GM21619 (cell line): ENCODE data around the gene CCDC200.
A peak's percentile ranks its signal among the peaks of the same experiment; 100 is the strongest.
"Not testable (repeated sequence)": the region's sequence is repeated elsewhere in the genome, so short reads cannot be mapped to it uniquely, and the experiment has no call there.

Source experiments
- ATAC-seq: cut with Tn5 transposase; IDR thresholded peaks from one replicate; pipeline ENCODE4 v1.9.1; 2021; ENCODE audit not compliant: unreplicated experiment

CCDC200 gene

DNA sequence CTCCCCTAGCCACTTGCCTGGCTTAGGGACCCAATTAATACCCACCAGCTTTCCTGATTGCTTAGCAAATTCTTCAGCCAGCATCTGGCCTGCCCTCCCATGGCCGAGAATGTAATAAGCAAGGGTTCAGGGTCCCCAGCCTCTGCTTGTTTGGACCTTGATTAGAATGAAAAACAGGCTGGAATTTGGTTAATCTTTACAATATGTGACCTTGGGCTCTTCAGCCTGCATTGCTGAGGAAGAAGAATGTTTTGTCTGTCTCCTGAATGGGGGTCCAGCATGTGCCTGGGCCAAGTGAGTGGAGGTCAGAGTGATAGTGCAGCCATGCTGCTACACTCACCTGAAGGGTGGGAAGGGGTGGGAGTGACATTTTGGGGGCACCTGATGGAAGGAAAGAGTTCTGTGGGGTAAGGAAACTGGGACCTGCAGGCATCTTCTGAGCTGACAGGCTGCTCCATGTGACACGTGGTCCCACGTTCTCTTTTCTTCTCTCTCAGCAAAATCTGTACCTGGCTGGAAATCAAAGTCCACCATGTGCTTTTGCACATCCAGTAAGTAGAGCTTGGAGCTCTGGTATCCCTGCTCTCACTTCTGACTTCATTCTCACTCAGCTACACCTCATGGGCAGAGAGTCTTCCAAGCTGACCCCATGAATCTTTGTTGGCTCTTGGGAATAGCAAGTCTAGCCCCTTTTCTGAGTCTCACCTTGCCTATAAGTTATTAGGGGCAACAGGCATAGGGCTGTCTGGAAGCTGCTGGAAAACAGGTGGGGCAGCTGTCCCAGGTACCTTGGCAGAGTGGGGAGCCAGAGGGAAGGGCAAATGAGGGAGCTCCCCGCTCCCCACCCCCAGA lies 11.4 kb downstream of the CCDC200 start:
- ATAC-seq: no peak

- ATAC-seq: no peak
Measured at GRCh38 chr17:43216369-43216761, 12.1 kb downstream of the CCDC200 start.

DNA sequence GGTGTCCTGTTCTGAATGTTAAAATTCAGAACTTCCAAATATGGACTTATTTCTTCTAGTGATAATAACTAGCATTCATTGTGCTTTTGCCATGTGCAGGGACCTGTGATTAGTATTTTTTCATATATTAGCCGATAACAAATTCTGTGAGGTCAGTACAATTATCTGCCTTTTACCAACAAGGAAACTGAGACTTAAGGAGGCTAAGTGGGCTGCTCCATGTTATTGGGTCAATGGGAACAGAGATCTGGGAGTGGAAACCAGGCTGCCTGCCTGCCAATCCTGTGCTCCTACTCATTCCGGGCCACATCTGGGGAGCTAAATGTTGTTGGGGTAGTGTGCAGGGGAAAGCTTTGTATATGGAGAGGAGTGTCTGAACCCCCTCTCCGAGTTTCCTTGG lies 13.1 kb downstream of the CCDC200 start:
- ATAC-seq: no peak

DNA sequence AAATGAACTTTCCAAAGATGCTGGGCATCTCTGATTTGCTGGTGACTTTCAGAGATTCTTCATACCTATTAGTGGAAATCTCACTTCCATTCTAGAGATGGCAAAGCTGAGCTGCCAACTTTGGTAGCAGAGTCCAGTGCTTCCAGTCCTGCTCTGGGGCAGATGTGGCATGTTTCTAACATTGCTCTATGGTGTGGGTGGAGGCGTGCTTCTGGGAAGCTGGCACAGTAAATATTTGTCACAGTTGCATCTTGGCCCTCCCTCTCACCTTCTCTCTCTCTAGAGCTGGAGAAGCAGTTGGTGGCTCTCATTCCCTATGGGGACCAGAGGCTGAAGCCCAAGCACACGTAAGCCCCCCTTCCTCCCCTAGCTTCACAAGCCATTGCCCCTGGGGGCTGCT lies 14.9 kb downstream of the CCDC200 start:
- no peak for ATAC-seq

DNA sequence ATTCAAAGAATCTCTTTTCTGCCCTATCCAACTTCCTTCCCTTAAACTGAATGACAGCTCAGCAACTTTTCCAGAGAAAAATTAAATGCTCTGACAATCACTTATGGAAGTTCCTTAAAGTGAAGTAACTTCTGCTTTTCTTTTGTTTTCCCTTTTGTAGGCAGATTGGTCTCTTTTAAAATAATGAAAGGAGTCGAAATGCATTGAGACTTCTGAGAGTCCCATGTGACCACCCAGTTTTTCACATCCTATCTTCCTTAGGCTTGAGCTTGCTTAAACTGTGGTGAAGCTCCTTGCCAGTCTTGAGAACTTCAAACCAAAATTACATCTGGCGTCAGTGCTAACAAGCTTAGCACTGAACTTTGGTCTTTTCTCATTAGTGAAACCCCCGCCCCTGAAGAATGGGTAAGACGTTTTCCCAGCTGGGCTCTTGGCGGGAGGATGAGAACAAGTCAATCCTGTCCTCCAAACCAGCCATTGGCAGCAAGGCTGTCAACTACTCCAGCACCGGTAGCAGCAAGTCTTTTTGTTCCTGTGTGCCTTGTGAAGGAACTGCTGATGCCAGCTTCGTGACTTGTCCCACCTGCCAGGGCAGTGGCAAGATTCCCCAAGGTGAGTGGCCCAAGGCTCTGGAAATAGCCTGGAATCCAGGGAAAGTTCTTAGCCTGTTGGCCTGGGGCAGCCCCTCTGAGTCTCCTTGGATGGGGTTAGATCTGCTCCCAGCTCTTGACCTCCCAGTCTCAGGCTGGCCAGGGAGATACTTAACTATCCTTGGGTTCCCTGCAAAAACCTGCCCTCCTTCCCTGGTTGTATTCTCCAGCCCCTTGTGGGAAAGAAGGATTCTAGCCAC lies 15.6 kb downstream of the CCDC200 start:
- no peak for ATAC-seq

DNA sequence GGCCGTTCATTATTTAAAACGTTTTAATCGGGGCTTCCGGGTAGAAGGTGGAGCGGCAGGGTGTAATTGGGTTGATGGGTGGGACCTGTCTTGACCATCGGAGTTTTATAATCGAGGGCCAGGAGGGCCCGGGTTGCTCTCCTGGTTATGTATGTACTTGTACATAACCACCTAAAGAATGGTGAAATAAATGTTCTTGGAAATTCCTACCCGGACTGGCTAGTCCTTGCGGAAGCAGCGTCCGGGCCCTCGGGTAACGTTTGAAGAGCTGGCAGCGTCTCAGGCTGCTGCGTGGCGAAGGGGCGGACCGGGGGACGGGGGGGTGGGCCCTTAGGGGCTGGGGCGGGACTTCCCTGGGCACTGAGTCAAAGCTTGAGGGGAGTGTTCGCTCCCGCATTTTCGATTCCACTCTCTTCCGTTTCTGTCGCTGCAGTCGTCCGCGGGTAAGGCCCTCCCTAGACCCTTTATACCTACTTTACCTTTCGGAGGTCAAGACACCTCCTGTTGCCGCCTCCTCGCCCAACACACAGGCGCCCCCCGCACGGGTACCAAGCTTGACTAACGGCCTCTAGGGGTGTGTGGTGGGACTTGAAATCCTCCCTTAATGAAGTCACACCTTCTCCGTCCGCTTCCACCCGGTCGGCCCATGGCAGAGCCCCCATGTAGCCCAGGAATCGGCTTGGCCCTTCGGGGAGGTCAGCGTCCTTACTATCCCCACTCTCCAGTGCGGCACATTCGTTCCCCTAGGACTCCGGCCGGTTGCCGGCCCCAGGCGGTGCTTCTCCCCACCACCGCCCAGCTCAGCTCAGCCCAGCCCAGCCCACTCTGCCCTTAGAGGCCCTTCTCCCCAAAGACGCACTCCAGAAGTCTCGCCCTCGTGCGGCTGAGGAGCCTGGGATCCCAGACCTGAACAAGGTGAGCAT lies 16.7 kb downstream of the CCDC200 start, which contains the start of gene TMEM106A:
TSS of gene TMEM106A (plus strand) at position 396 of the 923 bp plus-strand sequence. CDS start 1,167 bp downstream, outside the sequence.
- ATAC-seq: peak; percentile 70

DNA sequence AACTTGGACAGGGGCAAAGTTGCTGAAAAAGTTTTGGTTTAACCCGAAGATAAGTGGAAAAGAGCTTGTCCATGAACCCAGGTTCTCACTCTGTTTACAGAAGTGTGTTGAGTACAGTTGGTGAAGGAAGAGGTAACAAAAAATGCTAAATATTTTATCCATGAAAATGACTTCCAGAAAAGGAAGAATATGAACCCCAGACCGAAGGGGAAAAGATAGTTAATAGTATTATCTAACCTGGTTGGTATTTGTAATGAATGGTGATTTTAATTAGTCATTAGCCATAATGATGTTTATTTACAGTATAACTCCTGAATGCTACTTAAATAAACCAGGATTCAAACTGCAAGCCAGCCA lies 17.3 kb downstream of the CCDC200 start:
- no peak for ATAC-seq

DNA sequence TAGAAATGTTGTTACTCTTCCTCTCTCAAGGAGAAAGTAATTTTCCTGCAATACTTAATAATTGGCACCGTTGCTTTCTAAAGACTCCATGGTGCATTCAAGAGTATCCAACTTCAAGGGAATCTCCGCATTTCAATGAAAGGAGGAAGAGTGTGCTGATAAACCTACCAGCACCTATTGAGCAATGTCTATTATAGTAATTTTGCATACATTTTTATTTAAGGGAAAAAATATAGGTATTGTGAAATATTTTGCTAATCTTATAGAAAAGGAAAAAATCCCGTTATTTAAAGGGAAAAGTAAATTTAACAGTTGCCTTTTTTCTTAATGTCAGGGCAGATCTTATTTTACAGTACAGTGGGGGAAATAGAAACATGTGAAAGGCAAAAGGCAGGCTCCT lies 17.8 kb downstream of the CCDC200 start:
- no peak for ATAC-seq

- ATAC-seq: not testable (repeated sequence)
Measured at GRCh38 chr17:43203013-43203412, 25.4 kb downstream of the CCDC200 start.

GRCh38 chr17:43200127-43200526 lies 28.3 kb downstream of the CCDC200 start:
- ATAC-seq: no peak

DNA sequence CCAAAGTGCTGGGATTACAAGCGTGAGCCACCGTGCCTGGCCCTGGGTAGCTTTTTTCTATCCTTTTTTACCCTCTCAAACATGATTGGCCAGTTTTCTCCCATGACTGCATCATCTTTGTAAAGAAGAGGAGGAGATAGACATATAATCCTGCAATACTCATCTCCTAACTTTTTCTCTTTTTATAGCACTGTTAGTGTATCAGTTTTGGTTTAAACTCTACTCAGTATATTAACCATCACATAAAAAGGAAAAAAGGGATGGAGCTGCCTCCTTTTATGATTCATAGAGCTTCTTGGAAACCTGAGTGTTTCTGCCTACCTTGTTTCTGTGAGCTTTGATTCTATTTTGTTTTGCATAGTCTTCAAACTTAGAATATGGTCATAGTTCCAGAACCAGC lies 28.8 kb downstream of the CCDC200 start:
- ATAC-seq: no peak

DNA sequence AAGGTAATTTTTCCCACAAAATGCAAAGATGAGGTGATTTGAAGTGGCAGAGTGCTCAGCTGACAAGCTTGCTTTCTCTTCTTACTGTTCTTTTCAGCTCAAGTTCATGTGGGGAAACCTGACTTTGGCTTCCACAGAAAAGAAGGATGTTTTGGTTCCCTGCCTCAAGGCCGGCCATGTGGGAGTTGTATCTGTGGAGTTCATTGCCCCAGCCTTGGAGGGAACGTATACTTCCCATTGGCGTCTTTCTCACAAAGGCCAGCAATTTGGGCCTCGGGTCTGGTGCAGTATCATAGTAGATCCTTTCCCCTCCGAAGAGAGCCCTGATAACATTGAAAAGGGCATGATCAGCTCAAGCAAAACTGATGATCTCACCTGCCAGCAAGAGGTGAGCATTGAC lies 35.2 kb downstream of the CCDC200 start:
- no peak for ATAC-seq

DNA sequence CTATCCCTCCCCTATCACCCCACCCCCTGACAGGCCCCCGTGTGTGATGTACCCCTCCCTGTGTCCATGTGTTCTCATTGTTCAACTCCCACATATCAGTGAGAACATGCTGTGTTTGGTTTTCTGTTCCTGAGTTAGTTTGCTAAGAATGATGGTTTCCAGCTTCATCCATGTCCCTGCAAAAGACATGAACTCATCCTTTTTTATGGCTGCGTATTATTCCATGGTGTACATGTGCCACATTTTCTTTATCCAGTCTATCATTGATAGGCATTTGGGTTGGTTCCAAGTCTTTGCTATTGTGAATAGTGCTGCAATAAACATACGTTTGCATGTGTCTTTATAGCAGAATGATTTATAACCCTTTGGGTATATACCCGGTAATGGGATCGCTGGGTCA lies 41.8 kb downstream of the CCDC200 start:
- ATAC-seq: not testable (repeated sequence)

- ATAC-seq: no peak
Measured at GRCh38 chr17:43183921-43184320, 44.5 kb downstream of the CCDC200 start.

DNA sequence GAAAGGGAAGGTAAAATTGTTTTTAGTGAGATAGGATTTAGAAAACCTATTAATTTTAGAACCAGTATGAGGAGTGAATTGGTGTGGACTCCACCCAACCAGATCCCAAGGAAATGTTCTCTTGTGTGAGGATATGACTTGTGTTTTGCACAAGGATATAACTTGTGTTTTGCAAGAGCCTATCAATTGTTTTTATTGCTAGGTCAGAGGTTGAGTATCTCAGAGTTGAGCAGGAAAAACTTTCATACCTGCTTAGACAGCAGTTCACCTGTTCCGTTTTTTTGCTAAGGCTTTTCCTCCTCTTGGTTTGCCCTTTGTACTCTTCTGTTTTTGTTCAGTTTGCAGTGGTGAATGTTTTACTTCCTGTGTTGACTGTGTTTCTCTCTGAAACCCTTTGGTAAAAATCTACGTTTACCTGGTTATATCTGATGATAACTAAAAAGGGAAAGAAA lies 52.3 kb downstream of the CCDC200 start:
- ATAC-seq: no peak

DNA sequence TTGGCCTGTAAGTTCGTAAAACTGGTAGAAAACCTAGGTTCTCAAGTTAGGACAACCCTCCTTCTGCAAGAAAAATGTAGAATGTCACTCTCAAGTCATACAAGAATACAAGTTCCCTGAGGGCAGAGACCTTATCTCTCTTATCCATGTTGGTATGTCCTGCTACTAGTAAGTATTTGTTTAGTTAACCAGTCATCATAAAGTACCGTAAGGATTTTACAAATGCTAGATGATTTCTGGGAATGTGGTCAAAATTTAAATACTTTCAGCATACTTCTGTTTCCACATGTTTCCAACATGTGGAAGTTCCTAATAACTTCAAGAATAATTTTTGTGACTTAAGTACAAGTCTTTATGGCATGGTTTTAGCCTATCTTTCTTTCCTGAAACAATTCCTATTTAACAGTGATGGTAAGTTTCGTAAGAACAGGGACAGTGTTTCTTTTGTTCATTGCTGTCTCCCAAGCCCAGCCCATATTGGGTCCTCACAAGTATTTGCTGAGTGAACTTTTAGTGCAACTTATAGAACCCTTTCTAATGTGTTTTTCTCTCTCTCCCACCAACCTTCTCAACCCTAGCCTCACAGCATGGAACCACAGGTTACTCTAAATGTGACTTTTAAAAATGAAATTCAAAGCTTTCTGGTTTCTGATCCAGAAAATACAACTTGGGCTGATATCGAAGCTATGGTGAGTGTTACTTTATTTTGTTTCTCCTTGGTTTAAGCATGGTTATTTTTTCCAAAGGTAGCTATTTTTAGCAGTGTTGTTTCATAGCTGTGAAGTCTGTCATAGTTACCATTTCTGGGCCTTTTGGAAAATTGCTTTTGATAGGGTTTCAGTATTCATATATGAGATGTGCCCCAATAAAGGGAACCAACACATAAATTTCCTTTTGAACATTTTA lies 53.0 kb downstream of the CCDC200 start:
- ATAC-seq: no peak

DNA sequence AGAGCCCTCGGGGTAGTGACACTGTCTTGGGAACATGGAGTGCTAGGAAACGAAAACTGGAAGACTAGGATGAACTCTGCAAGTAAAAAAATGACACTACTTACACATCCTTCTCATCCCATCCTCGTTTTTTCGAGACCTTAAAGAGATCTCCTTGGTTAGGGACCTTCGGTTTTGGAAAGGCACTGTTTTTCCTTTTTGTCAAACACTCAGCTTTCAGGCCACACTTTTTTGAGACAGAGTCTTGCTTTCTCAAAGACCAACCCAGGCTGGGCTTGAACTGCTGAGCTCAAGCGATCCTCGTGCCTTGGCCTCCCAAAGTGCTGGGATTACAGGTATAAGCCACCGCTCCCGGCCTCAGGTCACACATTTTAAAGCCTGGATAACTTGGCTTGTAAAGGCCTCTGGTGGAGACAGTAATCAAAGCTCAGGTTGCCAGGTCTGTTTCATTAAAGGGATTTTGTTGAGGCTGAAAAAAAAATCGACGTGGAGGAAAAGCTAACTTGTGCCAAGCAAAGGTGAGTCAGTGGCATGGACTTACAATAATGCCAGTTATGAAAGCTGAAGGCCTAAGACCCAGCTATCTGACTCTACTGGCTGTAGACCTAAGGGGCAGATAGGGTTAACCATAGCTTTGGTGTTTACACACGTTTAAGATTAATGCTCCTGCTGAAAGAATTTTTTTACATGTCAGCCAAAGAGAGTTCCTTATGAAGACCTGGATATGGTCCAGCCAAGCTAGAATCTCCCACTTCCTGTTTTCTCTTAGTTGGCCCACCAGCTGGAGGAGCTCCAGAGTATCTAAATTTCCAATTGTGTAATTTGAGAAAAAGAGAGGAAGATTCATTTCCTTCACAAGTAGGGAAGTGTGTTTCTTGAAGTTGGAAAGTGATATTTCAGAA lies 56.6 kb downstream of the CCDC200 start:
- ATAC-seq: no peak
